CD4-positive, CD25-positive, alpha-beta regulatory T cell (primary cell): ENCODE data around the gene TIMP2. TPM values are rescaled to one million over a fixed set of nuclear protein-coding genes. Genes with fewer than 3 reads are reported as not detected.

Source experiments
- ATAC-seq, 2 donors: fragments of 150-1000 bp; cut with Tn5 transposase; one replicate each; pipeline ENCODE4 v1.10.0; 2021; ENCODE audit warnings: low read depth in 2 of 2, moderate number of reproducible peaks in 2 of 2, moderate library complexity in 1 of 2
- DNase-seq, 3 donors: peaks; one replicate each; pipeline versions ENCODE4 v3.0.0 to v3.0.0-alpha.2; 2012 to 2022; ENCODE audit warnings: mixed read lengths in 1 of 3
- H3K27ac ChIP-seq: one replicate; pipeline ENCODE4 v1.7.0; 2013; ENCODE audit warnings: mild to moderate bottlenecking, low read length; ENCODE audit not compliant: insufficient read depth, poor library complexity, severe bottlenecking
- H3K27me3 ChIP-seq: one replicate; pipeline ENCODE4 v1.7.0; 2013; ENCODE audit warnings: low read length; ENCODE audit not compliant: control insufficient read depth, insufficient read depth
- H3K36me3 ChIP-seq: one replicate; pipeline ENCODE4 v1.7.0; 2013; ENCODE audit warnings: mild to moderate bottlenecking, low read length, moderate library complexity; ENCODE audit not compliant: control insufficient read depth, insufficient read depth
- H3K4me1 ChIP-seq: 2 replicates; pipeline ENCODE4 v1.7.0; 2013; ENCODE audit warnings: mild to moderate bottlenecking, low read length; ENCODE audit not compliant: insufficient read depth, control insufficient read depth, poor library complexity, severe bottlenecking
- H3K4me3 ChIP-seq: one replicate; pipeline ENCODE4 v1.7.0; 2013; ENCODE audit warnings: low read depth, mild to moderate bottlenecking, low read length, moderate library complexity
- H3K9me3 ChIP-seq, 2 experiments: 1 replicate in 1 of 2; 2 replicates in 1 of 2; pipeline ENCODE4 v1.7.0; 2013; ENCODE audit warnings: low read length in 2 of 2, mild to moderate bottlenecking in 1 of 2, moderate library complexity in 1 of 2; ENCODE audit not compliant: control insufficient read depth in 2 of 2
- H3K27ac Mint-ChIP-seq, 3 donors: one replicate each; pipeline ENCODE4 v1.8.0; 2020 to 2022; ENCODE audit warnings: mild to moderate bottlenecking in 3 of 3, mixed read lengths in 3 of 3, moderate library complexity in 2 of 3
- H3K27me3 Mint-ChIP-seq: one replicate; pipeline ENCODE4 v1.8.0; 2022; ENCODE audit warnings: mild to moderate bottlenecking, mixed read lengths
- H3K36me3 Mint-ChIP-seq: one replicate; pipeline ENCODE4 v1.8.0; 2020; ENCODE audit warnings: mixed read lengths
- H3K4me1 Mint-ChIP-seq, 4 donors: one replicate each; pipeline ENCODE4 v1.8.0; 2020 to 2022; ENCODE audit warnings: mixed read lengths in 4 of 4, mild to moderate bottlenecking in 1 of 4
- H3K4me3 Mint-ChIP-seq, 4 donors: one replicate each; pipeline ENCODE4 v1.8.0; 2020 to 2022; ENCODE audit warnings: mild to moderate bottlenecking in 4 of 4, mixed read lengths in 4 of 4, moderate library complexity in 3 of 4
- H3K9me3 Mint-ChIP-seq, 7 donors: one replicate each; pipeline ENCODE4 v1.8.0; 2020 to 2022; ENCODE audit warnings: mixed read lengths in 7 of 7, mild to moderate bottlenecking in 3 of 7, moderate library complexity in 2 of 7
- polyA plus RNA-seq, 4 donors: library from polyadenylated mRNA; unstranded; fragments of 300-500 nt; fragmentation: Illumina TruSeq; gene quantifications; one replicate each; pipeline ENCODE4 v1.2.3, GENCODE V29; 2021
- total RNA-seq: library from RNA; stranded (reverse); gene quantifications from one replicate; pipeline ENCODE4 v1.2.3, GENCODE V29; 2022

Gene TIMP2
- total and polyA plus RNA-seq, 5 donors from 2014 or later: 0.29 to 6.5 (median 0.40) TPM; not detected in 1

DNA sequence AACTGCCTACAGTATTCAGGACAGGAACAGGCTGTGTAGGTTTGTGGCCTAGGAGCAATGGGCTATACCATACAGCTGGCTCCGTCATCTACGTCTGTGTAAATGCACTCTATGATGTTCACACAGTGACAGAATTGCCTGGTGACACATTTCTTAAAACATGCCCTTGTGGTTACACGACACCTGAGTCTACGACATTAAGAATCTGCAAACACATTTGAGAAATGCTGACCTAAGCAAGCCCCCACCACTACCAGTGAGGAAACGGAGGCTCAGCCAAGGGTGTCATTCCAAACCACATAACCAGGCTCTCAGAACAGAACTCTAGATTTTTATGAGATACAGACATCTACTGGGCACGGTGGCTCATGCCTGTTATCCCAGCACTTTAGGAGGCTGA lies 108.1 kb downstream of the TIMP2 start:
- DNase-seq (peak; percentile 42 to 69 (median 66)), ATAC-seq (peak; percentile 75 to 77)
- Histone ChIP-seq H3K27me3 (no peaks in the 10 kb centered on the region), H3K27ac (peak overlapping the region; percentile 73), H3K4me1 (peaks cover 40% of the 10 kb centered on the region), H3K9me3 (no peaks in the 10 kb centered on the region), H3K36me3 (peaks cover 77% of the 10 kb centered on the region), H3K4me3 (peak overlapping the region; percentile 32)
- no peaks in the 10 kb centered on the region for H3K9me3 Mint-ChIP-seq
- peak overlapping the region; percentile 91 to 92 (median 92) for H3K27ac Mint-ChIP-seq
- peaks cover 14 to 47% (median 27%) of the 10 kb centered on the region in 4 donors for H3K4me1 Mint-ChIP-seq
- H3K36me3 Mint-ChIP-seq: peaks cover 53% of the 10 kb centered on the region
- H3K4me3 Mint-ChIP-seq: peak overlapping the region; percentile 57 to 86 (median 67)
- no peaks in the 10 kb centered on the region for H3K27me3 Mint-ChIP-seq

DNA sequence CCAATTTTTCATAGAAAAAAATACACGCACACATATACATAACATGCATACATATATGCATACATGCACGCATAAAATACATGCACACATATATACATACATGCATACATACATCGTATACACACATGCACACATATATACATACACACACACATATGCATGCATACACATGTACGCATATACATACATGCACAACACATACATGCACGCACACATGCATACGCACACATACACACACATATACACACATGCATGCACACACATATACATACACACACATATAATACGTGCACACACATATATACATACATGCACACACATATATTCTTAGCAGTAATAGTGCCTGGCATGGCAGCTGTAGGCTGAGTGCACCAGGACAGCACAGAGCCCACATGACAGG lies 109.5 kb downstream of the TIMP2 start:
- no peaks in the 10 kb centered on the region for H3K27me3 ChIP-seq
- no peaks in the 10 kb centered on the region for H3K9me3 ChIP-seq
- Mint-ChIP-seq H3K27me3 (no peaks in the 10 kb centered on the region), H3K4me1 (peaks cover 14 to 44% (median 27%) of the 10 kb centered on the region in 4 donors), H3K9me3 (no peaks in the 10 kb centered on the region), H3K4me3 (peak overlapping the region in 2 of 4 donors; percentile 34 to 76), H3K36me3 (peaks cover 54% of the 10 kb centered on the region), H3K27ac (peak overlapping the region in 2 of 3 donors; percentile 51 to 91)
- no peak for ATAC-seq
- no peak for DNase-seq
- H3K4me1 ChIP-seq: peaks cover 40% of the 10 kb centered on the region
- H3K36me3 ChIP-seq: peaks cover 81% of the 10 kb centered on the region
- no peak overlapping the region for H3K4me3 ChIP-seq
- no peak overlapping the region for H3K27ac ChIP-seq

GRCh38 chr17:78812855-78813254 lies 112.3 kb downstream of the TIMP2 start:
- DNase-seq (no peak), ATAC-seq (no peak)
- Histone ChIP-seq H3K36me3 (peaks cover 84% of the 10 kb centered on the region), H3K27ac (no peak overlapping the region), H3K4me3 (no peak overlapping the region), H3K9me3 (no peaks in the 10 kb centered on the region), H3K27me3 (no peaks in the 10 kb centered on the region), H3K4me1 (peaks cover 16% of the 10 kb centered on the region)
- no peaks in the 10 kb centered on the region for H3K27me3 Mint-ChIP-seq
- no peaks in the 10 kb centered on the region for H3K9me3 Mint-ChIP-seq
- peak overlapping the region in 1 of 3 donors; percentile 20 for H3K27ac Mint-ChIP-seq
- peaks cover 44% of the 10 kb centered on the region for H3K36me3 Mint-ChIP-seq
- no peak overlapping the region for H3K4me3 Mint-ChIP-seq
- peaks cover 5 to 17% (median 12%) of the 10 kb centered on the region in 4 donors for H3K4me1 Mint-ChIP-seq

DNA sequence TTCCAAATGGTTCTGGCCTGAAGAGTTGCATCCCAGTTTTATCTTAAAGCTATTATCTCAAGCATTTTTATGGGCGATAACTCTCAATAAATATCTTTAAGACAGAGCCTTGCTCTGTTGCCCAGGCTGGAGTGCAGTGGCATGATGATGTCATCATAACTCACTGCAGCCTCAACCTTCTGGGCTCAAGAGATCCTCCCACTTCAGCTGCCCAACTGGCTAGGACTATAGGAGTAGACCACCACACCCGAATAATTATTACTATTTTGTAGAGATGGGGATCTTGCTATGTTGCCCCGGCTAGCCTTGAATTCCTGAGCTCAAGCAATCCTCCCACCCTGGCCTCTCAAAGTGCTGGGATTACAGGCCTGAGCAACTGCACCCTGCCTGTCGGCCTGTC lies 117.0 kb downstream of the TIMP2 start:
- Histone ChIP-seq H3K4me1 (peaks cover 28% of the 10 kb centered on the region), H3K27ac (peak overlapping the region; percentile 2), H3K4me3 (no peak overlapping the region), H3K36me3 (peaks cover 82% of the 10 kb centered on the region), H3K9me3 (no peaks in the 10 kb centered on the region), H3K27me3 (no peaks in the 10 kb centered on the region)
- Mint-ChIP-seq H3K27ac (peak overlapping the region; percentile 29 to 58 (median 51)), H3K4me3 (no peak overlapping the region), H3K9me3 (no peaks in the 10 kb centered on the region), H3K4me1 (peaks cover 0 to 37% (median 11%) of the 10 kb centered on the region in 4 donors), H3K36me3 (peaks cover 38% of the 10 kb centered on the region), H3K27me3 (no peaks in the 10 kb centered on the region)
- DNase-seq: no peak
- ATAC-seq: no peak

DNA sequence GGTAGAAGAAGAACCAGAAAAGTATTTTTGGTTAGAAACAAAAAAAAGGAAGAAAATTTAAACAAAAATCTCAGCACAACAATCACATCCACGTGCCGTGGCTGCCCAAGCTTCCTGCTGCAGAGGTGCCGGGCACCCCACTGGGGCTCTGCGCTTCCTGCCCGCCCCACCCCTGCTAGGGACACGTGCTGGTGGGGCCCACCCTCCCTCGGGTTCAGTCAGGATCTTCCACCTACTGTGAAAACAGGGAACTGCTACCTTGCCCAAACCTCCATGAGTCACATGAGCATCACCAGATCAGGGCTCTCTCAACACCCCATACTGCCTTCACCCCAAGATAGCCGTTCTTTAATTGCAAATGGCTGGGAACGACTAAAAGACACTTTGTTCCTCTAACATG lies 118.7 kb downstream of the TIMP2 start:
- peaks cover 28% of the 10 kb centered on the region for H3K4me1 ChIP-seq
- peaks cover 80% of the 10 kb centered on the region for H3K36me3 ChIP-seq
- no peaks in the 10 kb centered on the region for H3K9me3 ChIP-seq
- no peaks in the 10 kb centered on the region for H3K27me3 Mint-ChIP-seq
- H3K4me3 Mint-ChIP-seq: peak overlapping the region in 3 of 4 donors; percentile 40 to 82 (median 76)
- H3K9me3 Mint-ChIP-seq: no peaks in the 10 kb centered on the region
- peaks cover 0 to 43% (median 12%) of the 10 kb centered on the region in 4 donors for H3K4me1 Mint-ChIP-seq
- H3K27me3 ChIP-seq: no peaks in the 10 kb centered on the region
- peak; percentile 6 to 12 for ATAC-seq
- H3K27ac ChIP-seq: no peak overlapping the region
- H3K4me3 ChIP-seq: no peak overlapping the region
- peaks cover 37% of the 10 kb centered on the region for H3K36me3 Mint-ChIP-seq
- H3K27ac Mint-ChIP-seq: peak overlapping the region; percentile 75 to 93 (median 75)
- DNase-seq: peak in 1 of 3 donors; percentile 44

- peaks cover 31% of the 10 kb centered on the region for H3K36me3 Mint-ChIP-seq
- H3K4me1 Mint-ChIP-seq: peaks cover 0 to 50% (median 14%) of the 10 kb centered on the region in 4 donors
- ATAC-seq (peak; percentile 62 to 74), DNase-seq (peak in 2 of 3 donors; percentile 46 to 51)
- H3K9me3 Mint-ChIP-seq: no peaks in the 10 kb centered on the region
- H3K4me3 ChIP-seq: no peak overlapping the region
- no peaks in the 10 kb centered on the region for H3K27me3 Mint-ChIP-seq
- H3K27ac Mint-ChIP-seq: peak overlapping the region; percentile 70 to 90 (median 80)
- H3K9me3 ChIP-seq: no peaks in the 10 kb centered on the region
- no peaks in the 10 kb centered on the region for H3K27me3 ChIP-seq
- H3K4me3 Mint-ChIP-seq: peak overlapping the region in 3 of 4 donors; percentile 76 to 82 (median 78)
- H3K27ac ChIP-seq: peak overlapping the region; percentile 43
- peaks cover 28% of the 10 kb centered on the region for H3K4me1 ChIP-seq
- peaks cover 75% of the 10 kb centered on the region for H3K36me3 ChIP-seq
Observed at GRCh38 chr17:78805301-78805700, 119.9 kb downstream of the TIMP2 start.

DNA sequence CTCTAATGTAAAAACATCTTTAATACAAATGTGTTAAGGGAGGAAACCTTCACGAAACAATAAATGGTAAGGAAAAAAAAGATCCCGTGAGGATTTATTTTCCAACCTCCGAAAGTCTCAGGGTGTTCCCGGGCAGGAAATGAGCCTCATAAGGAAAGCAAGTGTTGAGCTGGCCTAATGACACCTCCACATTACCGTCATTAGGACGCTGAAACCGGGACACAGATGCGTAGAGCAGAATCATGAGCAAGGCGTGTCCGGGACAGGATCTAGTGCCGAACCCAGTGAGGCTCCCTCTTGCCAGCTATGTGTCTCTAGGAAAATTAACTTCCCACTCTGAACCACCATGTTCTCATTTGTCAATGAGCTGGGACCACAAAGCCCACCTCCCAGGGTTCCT lies 120.4 kb downstream of the TIMP2 start:
- H3K4me1 ChIP-seq: peaks cover 28% of the 10 kb centered on the region
- H3K36me3 Mint-ChIP-seq: peaks cover 30% of the 10 kb centered on the region
- H3K27ac ChIP-seq: peak overlapping the region; percentile 43

More for the DNA sequence above, 120.4 kb downstream of the TIMP2 start:
- H3K4me1 Mint-ChIP-seq: peaks cover 4 to 54% (median 18%) of the 10 kb centered on the region in 4 donors
- H3K9me3 Mint-ChIP-seq: no peaks in the 10 kb centered on the region
- peak overlapping the region in 2 of 3 donors; percentile 80 to 90 for H3K27ac Mint-ChIP-seq
- Histone ChIP-seq H3K36me3 (peaks cover 75% of the 10 kb centered on the region), H3K9me3 (no peaks in the 10 kb centered on the region), H3K27me3 (no peaks in the 10 kb centered on the region), H3K4me3 (peak overlapping the region; percentile 16)
- no peaks in the 10 kb centered on the region for H3K27me3 Mint-ChIP-seq
- H3K4me3 Mint-ChIP-seq: peak overlapping the region in 3 of 4 donors; percentile 76 to 89 (median 82)
- no peak for ATAC-seq
- no peak for DNase-seq
